ENCODE measurements around the gene RTL9.
A peak's percentile ranks its signal among the peaks of the same experiment; 100 is the strongest.
"Not testable (repeated sequence)": the region's sequence is repeated elsewhere in the genome, so short reads cannot be mapped to it uniquely, and the experiment has no call there.

The RTL9 gene

GRCh38 chrX:110358548-110358947 lies at the start of gene RTL9:
Gene RTL9, plus strand, starts transcription at chrX:110358848. Its CDS starts 91,770 bp downstream, at chrX:110450618.
- no peak for DNase-seq

- no peak for DNase-seq
These were observed 48.5 kb upstream of the RTL9 start for GRCh38 chrX:110310000-110310790.

GRCh38 chrX:110310896-110311295 lies 47.8 kb upstream of the RTL9 start:
- no peak for DNase-seq

- DNase-seq = no peak
These were observed 47.0 kb upstream of the RTL9 start for GRCh38 chrX:110311437-110312230.

GRCh38 chrX:110315551-110315950 lies 43.1 kb upstream of the RTL9 start:
- no peak for DNase-seq

GRCh38 chrX:110316351-110317060 lies 42.1 kb upstream of the RTL9 start:
- DNase-seq = no peak

GRCh38 chrX:110317061-110317819 lies 41.4 kb upstream of the RTL9 start:
- DNase-seq = peak; percentile 4

GRCh38 chrX:110317820-110318663 lies 40.6 kb upstream of the RTL9 start, which contains the start of gene AMMECR1:
Gene AMMECR1, minus strand, starts transcription at chrX:110318085. Its CDS starts 14 bp downstream, at chrX:110318071.
- DNase-seq = peak; percentile 4

GRCh38 chrX:110318664-110318968 lies 40.0 kb upstream of the RTL9 start:
- no peak for DNase-seq

- DNase-seq = no peak
These were observed 38.2 kb upstream of the RTL9 start for GRCh38 chrX:110320381-110320987.

- no peak for DNase-seq
These were observed 37.6 kb upstream of the RTL9 start for GRCh38 chrX:110321081-110321480.

- DNase-seq = no peak
These were observed 37.0 kb upstream of the RTL9 start for GRCh38 chrX:110321670-110322069.

GRCh38 chrX:110322603-110323002 lies 36.0 kb upstream of the RTL9 start:
- DNase-seq = no peak

- DNase-seq = no peak
These were observed 31.9 kb upstream of the RTL9 start for GRCh38 chrX:110326712-110327111.

- DNase-seq = no peak
These were observed 31.3 kb upstream of the RTL9 start for GRCh38 chrX:110327336-110327735.

- not testable (repeated sequence) for DNase-seq
These were observed 30.0 kb upstream of the RTL9 start for GRCh38 chrX:110328613-110329012.

- DNase-seq = no peak
These were observed 27.1 kb upstream of the RTL9 start for GRCh38 chrX:110331444-110332030.

GRCh38 chrX:110333458-110333857 lies 25.2 kb upstream of the RTL9 start:
- DNase-seq = not testable (repeated sequence)

GRCh38 chrX:110338935-110339334 lies 19.7 kb upstream of the RTL9 start:
- no peak for DNase-seq

GRCh38 chrX:110341189-110342035 lies 17.2 kb upstream of the RTL9 start:
- DNase-seq = no peak

All from cortex of kidney (tissue), 1 donor.